Stimulated activated CD8-positive, alpha-beta memory T cell treated with anti-CD3 and anti-CD28 coated beads, Interleukin-7, amount 100 ng/mL, for 48 hours (primary cell): ENCODE data around the gene S100P.
"Not testable (repeated sequence)": the region's sequence is repeated elsewhere in the genome, so short reads cannot be mapped to it uniquely, and the experiment has no call there.

Source experiments
- DNase-seq, 2 donors: peaks; one replicate each; pipeline ENCODE4 v3.0.0-alpha.2; 2020; ENCODE audit warnings: low read depth in 1 of 2; ENCODE audit errors: extremely low read depth in 1 of 2

Gene S100P

DNA sequence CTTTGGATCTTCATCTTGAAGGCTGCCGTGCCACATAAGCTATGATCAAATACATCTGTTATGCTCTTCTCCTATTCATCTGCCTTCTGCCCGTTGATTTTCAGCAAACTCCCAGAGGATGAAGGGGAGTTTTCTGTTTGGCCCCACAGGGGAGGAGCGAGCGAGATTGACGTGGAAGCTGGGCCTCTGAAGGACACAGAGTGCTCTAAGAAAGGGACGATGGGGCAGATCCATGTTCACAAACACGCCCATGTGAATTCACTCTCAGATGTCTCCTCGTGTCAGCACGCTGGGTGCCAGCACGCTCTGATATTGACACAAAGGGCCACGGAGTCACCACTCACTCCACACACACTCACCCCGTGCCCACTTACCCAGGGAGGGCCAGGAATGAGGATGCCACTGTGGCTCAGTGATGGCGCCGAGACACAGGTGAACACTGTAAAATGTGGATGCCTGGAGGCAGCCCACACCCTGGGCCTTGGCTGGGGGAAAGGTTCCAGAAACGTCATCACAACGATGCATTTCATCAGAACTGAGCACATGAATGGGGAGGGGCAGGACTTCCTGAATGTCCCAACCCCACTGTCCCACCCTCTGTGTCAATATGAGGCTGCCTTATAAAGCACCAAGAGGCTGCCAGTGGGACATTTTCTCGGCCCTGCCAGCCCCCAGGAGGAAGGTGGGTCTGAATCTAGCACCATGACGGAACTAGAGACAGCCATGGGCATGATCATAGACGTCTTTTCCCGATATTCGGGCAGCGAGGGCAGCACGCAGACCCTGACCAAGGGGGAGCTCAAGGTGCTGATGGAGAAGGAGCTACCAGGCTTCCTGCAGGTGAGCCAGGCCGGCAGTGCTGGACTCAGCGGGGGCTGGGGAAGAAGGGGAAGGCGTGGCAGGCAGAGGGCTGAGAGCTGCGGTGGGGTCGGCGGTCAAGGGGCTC is at the start of gene S100P:
TSS of gene S100P (plus strand) at position 648 of the 946 bp plus-strand sequence. CDS start at position 703, 55 bp downstream.
- DNase-seq = no peak

DNA sequence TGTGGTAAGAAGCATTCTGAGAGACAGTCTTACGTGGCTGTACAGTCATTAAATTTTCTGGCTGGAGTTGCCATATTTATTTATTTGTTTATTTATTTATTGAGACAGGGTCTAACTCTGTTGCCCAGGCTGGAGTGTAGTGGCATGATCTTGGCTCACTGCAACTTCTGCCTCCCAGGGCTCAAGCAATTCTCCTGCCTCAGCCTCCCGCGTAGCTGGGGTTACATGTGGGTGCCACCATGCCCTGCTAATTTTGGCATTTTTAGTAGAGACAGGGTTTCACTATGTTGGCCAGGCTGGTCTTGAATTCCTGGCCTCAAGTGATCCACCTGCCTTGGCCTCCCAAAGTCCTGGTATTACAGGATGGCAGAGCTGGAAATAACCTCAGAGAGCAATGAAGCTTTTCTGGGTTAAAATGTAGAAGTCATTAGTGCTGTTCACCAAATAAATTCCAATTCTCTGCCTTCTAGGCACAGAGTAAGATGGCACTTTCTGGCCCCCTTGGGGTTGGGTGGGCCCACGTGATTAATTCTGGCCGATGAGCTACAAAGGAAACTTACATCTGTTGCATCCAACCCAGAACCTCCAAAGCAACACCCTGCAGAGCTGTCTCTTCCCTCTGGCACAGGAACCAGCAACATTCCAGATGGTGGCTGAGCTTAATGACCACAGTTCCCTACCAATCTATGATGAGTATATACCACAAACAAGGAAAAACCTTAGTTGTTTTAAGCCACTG is 48.7 kb upstream of the S100P start:
- no peak for DNase-seq

DNA sequence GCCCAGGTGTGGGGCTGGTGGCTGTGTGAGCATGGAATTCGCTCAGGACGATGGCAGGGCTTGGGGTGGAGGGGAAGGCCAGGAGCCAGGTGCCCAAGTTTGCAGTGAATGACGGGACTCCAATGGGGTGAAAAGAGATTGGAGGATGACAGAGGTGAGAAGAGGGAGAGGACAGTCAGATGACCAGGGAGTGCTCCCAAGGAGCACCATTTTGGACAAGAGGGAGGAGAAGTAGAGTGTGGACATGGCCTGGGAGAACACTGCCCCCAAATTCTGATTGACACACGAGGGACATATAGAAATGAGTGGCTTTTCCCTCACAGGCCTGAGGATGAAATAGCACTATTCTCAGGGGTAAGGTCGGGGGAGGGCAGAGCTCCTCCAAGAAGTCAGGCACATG is 46.5 kb upstream of the S100P start:
- DNase-seq = no peak

DNA sequence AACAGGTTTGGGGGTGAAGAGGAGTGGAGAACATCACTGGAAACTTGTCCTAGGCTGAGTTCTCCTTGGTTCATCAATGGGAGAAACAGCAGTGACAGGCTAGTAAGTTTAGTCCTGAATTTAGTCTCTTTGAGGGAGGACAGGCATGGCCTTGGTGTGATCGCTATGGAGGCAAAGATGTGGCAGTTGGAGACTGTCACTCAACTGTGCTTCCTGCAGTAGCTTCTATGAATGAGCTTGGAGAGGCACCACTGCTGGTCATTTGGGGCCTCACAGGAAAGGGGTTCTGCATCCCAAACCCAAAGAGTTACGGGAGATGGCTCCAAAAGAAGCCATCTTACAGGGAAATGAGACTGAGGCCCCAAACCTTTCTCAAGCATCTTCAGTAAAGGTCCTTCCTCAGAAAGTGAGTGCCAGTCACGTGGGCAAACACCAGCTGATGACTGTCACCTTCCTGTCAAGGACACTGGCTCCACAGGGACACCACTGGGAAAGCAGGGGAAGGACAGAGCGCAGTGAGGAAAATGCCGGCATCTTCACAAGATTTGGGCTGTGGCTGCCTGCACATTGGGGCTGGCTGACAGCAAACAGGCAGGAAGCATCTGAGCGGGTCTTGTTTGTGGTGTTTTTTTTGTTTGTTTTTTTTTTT is 46.0 kb upstream of the S100P start:
- DNase-seq = no peak

DNA sequence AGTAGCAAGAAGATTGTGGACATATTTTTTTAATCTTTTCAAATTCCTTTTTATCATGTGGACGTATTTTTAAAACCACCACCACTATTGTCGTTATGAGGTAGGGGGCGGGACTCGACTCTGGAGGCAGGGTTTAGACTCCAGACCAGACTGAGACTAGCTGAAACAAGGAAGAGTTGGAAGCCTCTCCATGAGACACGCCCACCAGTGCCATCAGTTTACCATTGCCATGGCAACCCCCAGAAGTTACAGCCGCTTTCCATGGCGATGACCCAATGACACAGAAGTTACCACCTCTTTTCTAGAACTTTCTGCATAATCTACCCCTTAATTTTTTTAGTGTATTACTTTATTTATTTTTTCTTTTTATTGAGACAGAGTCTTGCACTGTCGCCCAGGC is 44.5 kb upstream of the S100P start:
- DNase-seq = no peak

DNA sequence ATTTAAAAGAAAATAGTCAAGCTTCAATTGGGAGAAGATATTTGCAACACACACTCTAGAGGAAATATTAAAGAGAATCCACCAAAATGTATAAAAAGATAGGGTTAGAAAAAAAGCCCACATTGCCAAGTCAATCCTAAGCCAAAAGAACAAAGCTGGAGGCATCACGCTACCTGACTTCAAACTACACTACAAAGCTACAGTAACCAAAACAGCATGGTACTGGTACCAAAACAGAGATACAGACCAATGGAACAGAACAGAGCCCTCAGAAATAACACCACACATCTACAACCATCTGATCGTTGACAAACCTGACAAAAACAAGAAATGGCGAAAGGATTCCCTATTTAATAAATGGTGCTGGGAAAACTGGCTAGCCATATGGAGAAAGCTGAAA is 39.5 kb upstream of the S100P start:
- DNase-seq = not testable (repeated sequence)

DNA sequence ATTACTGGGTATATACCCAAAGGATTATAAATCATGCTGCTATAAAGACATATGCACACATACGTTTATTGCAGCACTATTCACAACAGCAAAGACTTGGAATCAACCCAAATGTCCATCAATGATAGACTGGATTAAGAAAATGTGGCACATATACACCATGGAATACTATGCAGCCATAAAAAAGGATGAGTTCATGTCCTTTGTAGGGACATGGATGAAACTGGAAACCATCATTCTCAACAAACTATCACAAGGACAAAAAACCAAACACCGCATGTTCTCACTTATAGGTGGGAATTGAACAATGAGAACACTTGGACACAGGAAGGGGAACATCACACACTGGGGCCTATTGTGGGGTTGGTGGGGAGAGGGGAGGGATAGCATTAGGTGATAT is 38.4 kb upstream of the S100P start:
- not testable (repeated sequence) for DNase-seq

DNA sequence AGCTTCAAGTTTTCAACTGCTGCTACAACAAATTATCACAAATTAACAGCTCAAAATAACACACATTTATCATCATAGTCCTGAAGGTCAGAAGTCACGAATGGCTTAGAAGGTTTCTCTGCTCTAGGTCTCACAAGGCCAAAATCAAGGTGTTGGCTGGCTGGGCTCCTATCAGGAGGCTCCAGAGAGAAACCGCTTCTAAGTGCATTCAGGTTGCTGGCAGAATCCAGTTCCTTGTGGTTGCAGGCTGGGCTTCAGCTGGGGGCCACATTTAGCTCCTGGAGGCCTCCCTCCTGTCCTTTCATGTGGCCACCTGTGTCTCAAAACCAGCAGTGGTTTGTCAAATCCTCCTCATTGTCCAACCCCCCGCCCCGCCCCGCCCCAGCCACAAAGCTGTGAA is 37.8 kb upstream of the S100P start:
- DNase-seq = no peak

DNA sequence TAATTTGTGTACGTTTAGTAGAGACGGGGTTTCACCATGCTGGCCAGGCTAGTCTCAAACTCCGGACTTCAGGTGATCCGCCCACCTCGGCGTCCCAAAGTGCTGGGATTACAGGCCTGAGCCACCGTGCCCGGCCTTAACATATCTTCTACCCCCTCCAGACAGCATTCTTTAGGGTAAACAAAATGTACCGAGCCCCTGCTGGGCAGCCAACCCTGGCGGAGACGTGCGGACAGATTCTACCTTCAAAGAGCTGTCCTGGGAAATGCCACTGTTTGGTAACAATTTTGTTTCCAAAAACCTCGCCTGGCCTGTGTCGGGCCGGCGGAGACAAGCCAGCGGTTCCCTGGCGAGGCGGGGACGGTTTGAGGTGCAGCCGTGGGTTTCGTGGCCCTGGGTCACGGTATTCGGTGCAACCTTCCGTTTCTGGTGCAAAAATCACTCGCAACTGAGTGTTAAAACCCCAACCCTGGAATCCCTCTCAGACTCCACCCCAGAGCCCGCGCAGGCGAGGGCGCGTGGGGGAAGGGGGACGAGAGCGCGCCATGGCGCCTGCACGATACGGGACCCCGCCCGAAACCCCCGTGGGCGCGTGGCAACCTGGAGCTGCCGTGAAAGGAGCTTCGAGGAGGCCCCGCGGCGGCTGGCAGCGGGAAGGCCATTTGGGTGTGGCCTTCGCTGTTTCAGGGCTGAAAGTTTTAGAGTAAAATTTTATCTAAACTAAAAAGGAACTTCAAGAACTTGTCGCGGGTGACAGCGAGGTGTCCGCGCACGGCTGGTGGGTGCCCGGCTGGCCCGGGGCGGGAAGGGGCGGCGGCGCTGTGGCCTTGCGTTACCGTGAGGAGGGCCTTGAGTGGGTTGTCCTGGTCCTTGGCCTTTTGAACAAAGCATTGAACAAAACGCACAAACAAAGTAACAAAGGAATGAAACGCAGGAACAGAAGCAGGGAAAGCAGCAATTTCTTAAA is 36.2 kb upstream of the S100P start:
- DNase-seq = no peak

DNA sequence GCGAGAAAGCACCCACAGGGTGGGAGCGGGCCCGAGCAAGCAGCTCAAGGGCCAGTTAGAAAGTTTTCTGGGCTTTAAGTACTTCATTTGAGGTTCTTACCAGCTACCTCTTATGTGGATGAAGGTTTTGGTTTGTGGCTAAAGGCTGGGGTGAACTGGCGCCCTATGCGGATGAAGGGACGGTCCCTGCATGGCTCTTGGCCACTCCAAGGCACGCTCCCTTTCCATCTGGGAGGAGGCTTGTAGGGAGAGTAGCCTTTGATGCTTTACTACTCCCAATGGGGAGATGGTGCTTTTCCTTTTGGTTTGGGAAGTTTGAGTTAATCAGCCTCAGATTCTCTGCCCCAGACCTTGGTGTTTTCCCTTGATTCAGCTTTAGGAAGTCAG is 35.5 kb upstream of the S100P start:
- no peak for DNase-seq

DNA sequence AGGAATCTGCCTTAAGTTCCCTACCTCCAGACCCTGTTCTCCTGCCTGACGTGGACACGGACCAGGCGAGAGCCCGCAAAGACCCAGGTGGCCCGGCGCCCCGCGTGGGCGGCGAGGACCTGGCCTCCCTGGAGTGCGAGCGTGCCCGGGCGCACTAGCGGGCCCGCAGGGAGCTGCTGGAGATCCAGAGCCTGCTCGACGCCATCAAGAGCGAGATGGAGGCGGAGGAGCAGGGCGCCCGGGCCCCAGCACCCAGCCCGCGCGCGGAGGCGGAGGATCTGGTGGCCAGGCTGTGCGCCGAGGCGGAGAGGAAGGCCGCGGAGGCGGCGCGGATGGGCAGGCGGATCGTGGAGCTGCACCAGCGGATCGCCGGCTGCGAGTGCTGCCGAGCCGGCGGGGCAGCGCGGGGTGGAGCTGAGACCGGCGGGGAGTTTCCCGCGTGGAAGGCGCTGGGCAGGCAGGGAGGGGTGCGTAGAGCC is 35.0 kb upstream of the S100P start:
- no peak for DNase-seq

DNA sequence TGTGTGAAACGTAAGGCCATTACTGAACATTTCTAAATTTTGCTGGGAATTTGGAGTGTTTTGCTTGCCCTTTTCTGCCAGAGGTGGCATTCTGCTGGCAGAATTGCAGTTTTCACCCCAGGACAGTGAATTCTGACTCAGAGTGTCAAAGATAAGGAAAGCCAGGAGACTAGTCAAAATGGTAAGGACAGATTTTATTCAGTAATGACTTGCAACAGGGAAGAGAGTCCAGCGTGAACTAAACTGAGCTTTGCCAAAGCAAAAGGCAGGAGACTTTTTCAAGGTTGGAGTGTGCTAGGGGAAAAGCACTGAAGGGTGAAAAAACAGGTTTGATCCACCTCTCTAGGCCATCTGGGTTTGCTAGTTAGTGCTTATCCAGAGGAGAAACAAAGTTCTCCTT is 33.8 kb upstream of the S100P start:
- DNase-seq = no peak

DNA sequence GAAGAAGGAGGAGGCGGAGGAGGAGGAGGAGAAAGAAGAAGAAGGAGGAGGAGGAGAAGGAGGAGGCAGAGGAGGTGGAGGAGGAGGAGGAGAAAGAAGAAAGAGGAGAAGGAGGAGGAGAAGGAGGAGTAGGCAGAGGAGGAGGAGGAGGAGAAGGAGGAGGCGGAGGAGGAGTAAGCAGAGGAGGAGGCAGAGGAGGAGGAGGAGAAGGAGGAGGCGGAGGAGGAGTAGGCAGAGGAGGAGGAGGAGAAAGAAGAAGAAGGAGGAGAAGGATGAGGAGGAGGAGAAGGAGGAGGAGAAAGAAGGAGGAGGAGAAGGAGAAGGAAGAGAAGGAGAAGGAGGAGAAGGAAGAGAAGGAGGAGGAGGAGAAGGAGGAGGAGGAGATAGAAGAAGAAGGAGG is 33.2 kb upstream of the S100P start:
- no peak for DNase-seq

DNA sequence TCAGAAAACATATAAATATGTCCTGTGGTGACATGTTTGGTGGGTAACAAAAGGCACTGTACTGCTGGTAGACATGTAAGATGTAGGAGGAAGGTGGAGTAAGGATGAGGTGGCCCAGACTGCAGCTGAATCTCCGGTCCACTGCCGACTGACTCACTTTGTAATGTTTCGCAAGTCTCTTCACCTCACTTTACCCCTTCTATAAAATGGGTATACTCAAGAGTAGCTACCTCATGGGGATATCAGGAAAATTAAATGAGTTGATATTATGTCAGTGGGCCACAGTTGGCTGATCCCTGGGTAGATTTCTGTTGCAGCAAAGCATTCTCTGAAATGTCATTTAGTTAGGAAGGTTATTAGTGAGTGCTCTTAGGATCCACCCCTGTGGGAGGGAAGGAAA is 31.1 kb upstream of the S100P start:
- no peak for DNase-seq

DNA sequence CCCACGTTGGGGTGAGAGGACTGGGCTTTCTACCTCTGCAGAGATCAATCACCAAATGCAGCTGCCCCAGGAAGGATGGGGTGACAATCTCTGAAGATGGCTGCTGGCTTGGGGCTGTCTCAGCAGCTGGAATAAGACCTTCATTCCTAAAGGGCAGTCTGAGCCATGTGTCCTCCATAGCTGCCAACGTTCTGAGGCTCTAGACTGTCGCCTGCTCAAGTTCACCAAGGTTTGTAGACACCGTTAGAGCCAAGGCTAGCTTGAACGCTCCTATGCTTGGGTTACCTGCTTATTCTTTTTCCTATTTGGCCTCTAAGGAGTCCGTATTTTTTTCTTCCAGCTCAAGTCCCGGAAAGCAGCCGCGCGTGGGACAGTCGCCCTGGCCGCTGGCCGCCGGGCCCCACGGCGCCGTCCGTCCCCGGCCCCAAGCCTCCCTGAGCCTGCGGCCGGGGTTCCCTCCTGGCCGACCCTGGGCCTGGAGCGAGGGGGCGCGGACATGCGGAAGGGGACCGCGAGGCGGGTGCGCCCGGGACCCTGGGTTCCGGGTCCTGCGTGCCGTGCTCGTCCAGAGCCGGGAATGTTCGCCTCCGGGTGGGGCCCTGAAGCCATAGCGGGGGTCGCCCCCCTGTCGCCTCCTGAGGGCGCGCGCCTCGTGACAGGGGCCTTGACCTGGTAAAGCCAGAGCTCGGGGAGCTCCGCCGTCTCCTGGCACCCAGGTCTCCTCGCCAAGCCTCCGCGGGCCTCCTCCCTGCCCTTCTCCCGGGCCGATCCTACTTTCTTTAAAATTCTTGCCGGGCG is 29.9 kb upstream of the S100P start:
- no peak for DNase-seq

DNA sequence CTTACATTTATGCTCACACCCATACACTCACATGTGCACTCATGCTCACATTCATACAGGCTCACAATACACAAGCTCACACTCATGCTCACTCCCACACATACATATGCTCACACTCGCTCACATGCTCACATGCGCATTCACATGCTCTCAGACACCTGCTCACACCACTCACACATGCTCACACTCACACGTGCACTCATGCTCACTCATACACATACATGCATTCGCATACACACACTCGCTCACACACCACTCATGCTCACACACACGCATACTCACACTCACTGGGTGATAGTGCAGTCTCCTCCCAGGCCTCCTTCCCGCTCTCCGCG is 28.4 kb upstream of the S100P start:
- no peak for DNase-seq

DNA sequence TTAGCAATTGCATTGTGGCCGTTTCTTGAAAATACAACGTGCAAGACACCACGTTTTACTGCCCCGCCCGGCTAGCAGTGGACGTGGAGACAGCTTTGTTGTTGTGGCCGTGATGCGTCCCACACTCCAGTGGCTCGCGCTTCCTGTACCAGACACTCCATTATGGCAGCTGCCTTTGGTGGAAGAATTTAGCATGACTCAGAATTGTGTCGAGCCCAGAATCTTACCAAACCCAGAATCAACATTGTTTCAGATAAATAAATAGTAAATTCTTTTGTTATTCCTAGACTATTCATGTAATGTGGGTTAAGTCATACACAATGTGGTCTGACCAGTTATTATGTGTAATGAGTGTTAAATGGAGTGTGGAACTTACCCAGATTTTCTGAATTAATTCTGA is 25.3 kb upstream of the S100P start:
- no peak for DNase-seq

DNA sequence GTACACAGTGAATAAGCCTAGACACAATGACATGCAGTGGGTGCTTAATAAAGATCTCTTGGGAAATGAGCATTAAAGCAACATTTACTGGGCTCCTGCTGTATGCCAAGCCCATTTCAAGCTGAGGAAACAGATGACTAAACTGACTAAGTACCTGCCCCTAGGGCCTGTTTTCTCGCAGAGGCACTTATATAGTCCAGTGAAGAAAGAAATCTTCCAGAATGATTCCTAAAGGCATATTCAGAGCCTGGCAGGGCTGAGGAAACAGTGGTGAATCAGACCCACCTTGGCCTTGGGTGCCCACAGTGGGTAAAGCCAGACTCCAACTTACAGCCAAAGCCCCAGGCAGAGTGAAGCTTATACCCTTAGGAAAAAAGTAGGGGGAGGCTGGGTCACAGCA is 22.0 kb upstream of the S100P start:
- no peak for DNase-seq

DNA sequence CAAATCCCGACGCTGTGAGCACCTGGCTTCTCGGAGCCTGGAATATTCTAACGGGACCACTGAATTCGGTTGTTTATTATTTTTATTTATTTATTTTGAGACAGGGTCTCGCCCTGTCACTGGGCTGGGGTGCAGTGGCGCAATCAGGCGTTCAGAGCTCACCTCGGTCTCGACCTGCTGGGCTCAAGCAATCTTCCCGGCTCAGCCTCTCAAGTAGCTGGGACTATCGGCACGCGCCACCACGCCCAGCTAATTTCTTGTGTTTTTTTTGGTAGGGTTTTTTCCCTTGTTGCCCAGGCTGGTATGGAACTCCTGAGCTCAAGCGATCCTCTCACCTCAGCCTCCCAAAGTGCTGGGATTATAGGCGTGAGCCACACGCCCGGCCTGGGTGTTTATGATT is 21.5 kb upstream of the S100P start:
- no peak for DNase-seq
